ENCODE data around the gene COL4A4. TPM values are rescaled to one million over a fixed set of nuclear protein-coding genes. Genes with fewer than 3 reads are reported as not detected.

Gene COL4A4
- total and polyA plus RNA-seq, 4 experiments from 2014 or later: 0.03 to 0.10 TPM; not detected in 2

- Histone ChIP-seq H3K27ac (ENCODE audit: low read depth, low read length) (no peak overlapping the region), H3K4me1 (ENCODE audit: insufficient read depth, low read length) (no peaks in the 10 kb centered on the region), H3K36me3 (ENCODE audit: insufficient read depth, low read length) (no peaks in the 10 kb centered on the region), H3K27me3 (ENCODE audit: insufficient read depth, low read length) (no peaks in the 10 kb centered on the region), H3K9me3 (ENCODE audit: control insufficient read depth in 1 of 2, low read length in 2 of 2) (no peaks in the 10 kb centered on the region), H3K4me3 (ENCODE audit: low read length in 2 of 2) (no peak overlapping the region)
- Mint-ChIP-seq H3K4me3 (no peak overlapping the region), H3K27ac (no peak overlapping the region), H3K27me3 (peaks cover 5 to 6% of the 10 kb centered on the region in 2 donors), H3K4me1 (no peaks in the 10 kb centered on the region), H3K9me3 (peaks cover 0 to 2% (median 0%) of the 10 kb centered on the region in 8 donors), H3K36me3 (no peaks in the 10 kb centered on the region)
- intact Hi-C loops (cut with micrococcal nuclease): no loop called here
- POLR2A ChIA-PET (ENCODE audit: partially characterized antibody): no interaction called here
- no peak for DNase-seq
- CTCF ChIA-PET (ENCODE audit: partially characterized antibody): no interaction called here
Observed at GRCh38 chr2:227194219-227194618, 30.2 kb upstream of the COL4A4 start.

GRCh38 chr2:227192491-227192890 is 28.5 kb upstream of the COL4A4 start:
- H3K27ac ChIP-seq (ENCODE audit: low read depth, low read length): no peak overlapping the region
- ChIA-PET POLR2A (ENCODE audit: partially characterized antibody) (no interaction called here), CTCF (ENCODE audit: partially characterized antibody) (no interaction called here)
- Mint-ChIP-seq H3K4me1 (no peaks in the 10 kb centered on the region), H3K4me3 (no peak overlapping the region), H3K27ac (no peak overlapping the region), H3K9me3 (peaks cover 0 to 2% (median 0%) of the 10 kb centered on the region in 8 donors), H3K36me3 (no peaks in the 10 kb centered on the region), H3K27me3 (peaks cover 5 to 9% of the 10 kb centered on the region in 2 donors)
- H3K4me3 ChIP-seq (ENCODE audit: low read length in 2 of 2): no peak overlapping the region
- H3K9me3 ChIP-seq (ENCODE audit: control insufficient read depth in 1 of 2, low read length in 2 of 2): no peaks in the 10 kb centered on the region
- no peaks in the 10 kb centered on the region for H3K27me3 ChIP-seq (ENCODE audit: insufficient read depth, low read length)
- no peak for DNase-seq
- no peaks in the 10 kb centered on the region for H3K36me3 ChIP-seq (ENCODE audit: insufficient read depth, low read length)
- intact Hi-C loops (cut with micrococcal nuclease): no loop called here
- no peaks in the 10 kb centered on the region for H3K4me1 ChIP-seq (ENCODE audit: insufficient read depth, low read length)

GRCh38 chr2:227191367-227191766 is 27.4 kb upstream of the COL4A4 start:
- Mint-ChIP-seq H3K27me3 (peaks cover 5 to 9% of the 10 kb centered on the region in 2 donors), H3K4me3 (no peak overlapping the region), H3K4me1 (no peaks in the 10 kb centered on the region), H3K27ac (no peak overlapping the region), H3K36me3 (no peaks in the 10 kb centered on the region), H3K9me3 (peaks cover 0 to 2% (median 0%) of the 10 kb centered on the region in 8 donors)
- no peaks in the 10 kb centered on the region for H3K9me3 ChIP-seq (ENCODE audit: control insufficient read depth in 1 of 2, low read length in 2 of 2)
- no peak for DNase-seq
- H3K27ac ChIP-seq (ENCODE audit: low read depth, low read length): no peak overlapping the region
- ChIA-PET CTCF (ENCODE audit: partially characterized antibody) (no interaction called here), POLR2A (ENCODE audit: partially characterized antibody) (interaction anchor here (0.6 kb wide), 1 partner anchor 8 kb away, joined by 3 read pairs; no protein-coding TSS in a partner anchor)
- H3K36me3 ChIP-seq (ENCODE audit: insufficient read depth, low read length): no peaks in the 10 kb centered on the region
- intact Hi-C loops (cut with micrococcal nuclease): no loop called here
- H3K27me3 ChIP-seq (ENCODE audit: insufficient read depth, low read length): no peaks in the 10 kb centered on the region
- no peak overlapping the region for H3K4me3 ChIP-seq (ENCODE audit: low read length in 2 of 2)
- no peaks in the 10 kb centered on the region for H3K4me1 ChIP-seq (ENCODE audit: insufficient read depth, low read length)

DNA sequence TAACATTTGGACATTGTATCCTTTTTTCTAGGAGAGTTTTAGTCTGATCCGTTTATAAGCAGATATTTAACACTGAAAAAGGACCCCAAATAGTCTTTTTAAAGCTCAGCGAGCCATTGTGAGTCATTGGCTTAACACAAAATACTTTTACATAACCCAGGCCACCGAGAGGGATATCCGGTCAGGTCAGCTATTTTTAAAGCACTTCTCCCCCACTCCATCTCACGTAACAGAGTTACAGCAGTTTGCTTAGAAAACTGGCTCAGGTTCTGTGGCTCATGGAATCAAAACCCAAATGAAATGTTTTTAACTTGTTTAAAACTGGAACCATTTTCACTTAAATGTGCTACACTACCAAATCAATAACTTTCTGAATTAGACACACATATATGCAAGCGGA is 24.3 kb upstream of the COL4A4 start:
- no peaks in the 10 kb centered on the region for H3K27me3 ChIP-seq (ENCODE audit: insufficient read depth, low read length)
- Mint-ChIP-seq H3K9me3 (peaks cover 0 to 4% (median 0%) of the 10 kb centered on the region in 8 donors), H3K4me1 (no peaks in the 10 kb centered on the region), H3K27me3 (peaks cover 9 to 11% of the 10 kb centered on the region in 2 donors), H3K36me3 (no peaks in the 10 kb centered on the region), H3K4me3 (no peak overlapping the region), H3K27ac (no peak overlapping the region)
- H3K4me1 ChIP-seq (ENCODE audit: insufficient read depth, low read length): no peaks in the 10 kb centered on the region
- no peak overlapping the region for H3K4me3 ChIP-seq (ENCODE audit: low read length in 2 of 2)
- ChIA-PET POLR2A (ENCODE audit: partially characterized antibody) (no interaction called here), CTCF (ENCODE audit: partially characterized antibody) (interaction anchor here (0.5 kb wide), 1 partner anchor 591 kb away, joined by 3 read pairs; no protein-coding TSS in a partner anchor)
- no peak for DNase-seq
- H3K27ac ChIP-seq (ENCODE audit: low read depth, low read length): no peak overlapping the region
- H3K36me3 ChIP-seq (ENCODE audit: insufficient read depth, low read length): no peaks in the 10 kb centered on the region
- H3K9me3 ChIP-seq (ENCODE audit: control insufficient read depth in 1 of 2, low read length in 2 of 2): no peaks in the 10 kb centered on the region
- intact Hi-C loops (cut with micrococcal nuclease): no loop called here

DNA sequence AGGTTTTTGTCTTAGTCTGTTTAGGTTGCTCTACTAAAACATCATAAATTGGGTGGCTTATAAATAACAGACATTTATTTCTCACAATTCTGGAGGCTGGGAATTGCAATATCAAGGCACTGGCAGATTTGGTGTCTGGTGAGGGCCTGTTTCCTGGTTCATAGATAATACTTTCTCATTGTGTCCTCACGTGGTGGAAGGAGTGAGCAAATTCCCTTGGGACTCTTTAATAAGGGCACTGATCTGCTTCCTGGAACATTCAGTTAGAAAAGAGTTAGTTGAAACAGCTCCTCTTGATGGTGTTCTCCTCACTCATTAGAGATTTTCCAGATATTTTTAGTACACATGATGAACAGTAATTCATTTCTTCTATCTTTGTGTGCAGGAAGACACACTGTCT is 22.7 kb upstream of the COL4A4 start:
- H3K4me1 ChIP-seq (ENCODE audit: insufficient read depth, low read length): no peaks in the 10 kb centered on the region
- no peak overlapping the region for H3K27ac Mint-ChIP-seq
- H3K9me3 Mint-ChIP-seq: peaks cover 0 to 4% (median 0%) of the 10 kb centered on the region in 8 donors
- no peak overlapping the region for H3K27ac ChIP-seq (ENCODE audit: low read depth, low read length)
- DNase-seq: no peak
- no peaks in the 10 kb centered on the region for H3K36me3 Mint-ChIP-seq
- ChIA-PET POLR2A (ENCODE audit: partially characterized antibody) (no interaction called here), CTCF (ENCODE audit: partially characterized antibody) (no interaction called here)
- H3K36me3 ChIP-seq (ENCODE audit: insufficient read depth, low read length): no peaks in the 10 kb centered on the region
- no peaks in the 10 kb centered on the region for H3K27me3 ChIP-seq (ENCODE audit: insufficient read depth, low read length)
- intact Hi-C loops (cut with micrococcal nuclease): no loop called here
- peaks cover 7 to 9% of the 10 kb centered on the region in 2 donors for H3K27me3 Mint-ChIP-seq
- H3K9me3 ChIP-seq (ENCODE audit: control insufficient read depth in 1 of 2, low read length in 2 of 2): no peaks in the 10 kb centered on the region
- H3K4me3 Mint-ChIP-seq: no peak overlapping the region
- no peak overlapping the region for H3K4me3 ChIP-seq (ENCODE audit: low read length in 2 of 2)
- H3K4me1 Mint-ChIP-seq: no peaks in the 10 kb centered on the region

- no peak overlapping the region for H3K27ac ChIP-seq (ENCODE audit: low read depth, low read length)
- H3K36me3 ChIP-seq (ENCODE audit: insufficient read depth, low read length): no peaks in the 10 kb centered on the region
- H3K4me3 ChIP-seq (ENCODE audit: low read length in 2 of 2): no peak overlapping the region
- no peak overlapping the region for H3K4me3 Mint-ChIP-seq
- ChIA-PET CTCF (ENCODE audit: partially characterized antibody) (no interaction called here), POLR2A (ENCODE audit: partially characterized antibody) (no interaction called here)
- H3K4me1 ChIP-seq (ENCODE audit: insufficient read depth, low read length): no peaks in the 10 kb centered on the region
- intact Hi-C loops (cut with micrococcal nuclease): no loop called here
- H3K9me3 ChIP-seq (ENCODE audit: control insufficient read depth in 1 of 2, low read length in 2 of 2): no peaks in the 10 kb centered on the region
- H3K27me3 ChIP-seq (ENCODE audit: insufficient read depth, low read length): no peaks in the 10 kb centered on the region
- H3K4me1 Mint-ChIP-seq: no peaks in the 10 kb centered on the region
- H3K27ac Mint-ChIP-seq: no peak overlapping the region
- DNase-seq: no peak
- no peaks in the 10 kb centered on the region for H3K36me3 Mint-ChIP-seq
- peaks cover 0 to 4% (median 0%) of the 10 kb centered on the region in 8 donors for H3K9me3 Mint-ChIP-seq
- H3K27me3 Mint-ChIP-seq: peaks cover 5 to 7% of the 10 kb centered on the region in 2 donors
Observed at GRCh38 chr2:227185615-227186232, 21.7 kb upstream of the COL4A4 start.

DNA sequence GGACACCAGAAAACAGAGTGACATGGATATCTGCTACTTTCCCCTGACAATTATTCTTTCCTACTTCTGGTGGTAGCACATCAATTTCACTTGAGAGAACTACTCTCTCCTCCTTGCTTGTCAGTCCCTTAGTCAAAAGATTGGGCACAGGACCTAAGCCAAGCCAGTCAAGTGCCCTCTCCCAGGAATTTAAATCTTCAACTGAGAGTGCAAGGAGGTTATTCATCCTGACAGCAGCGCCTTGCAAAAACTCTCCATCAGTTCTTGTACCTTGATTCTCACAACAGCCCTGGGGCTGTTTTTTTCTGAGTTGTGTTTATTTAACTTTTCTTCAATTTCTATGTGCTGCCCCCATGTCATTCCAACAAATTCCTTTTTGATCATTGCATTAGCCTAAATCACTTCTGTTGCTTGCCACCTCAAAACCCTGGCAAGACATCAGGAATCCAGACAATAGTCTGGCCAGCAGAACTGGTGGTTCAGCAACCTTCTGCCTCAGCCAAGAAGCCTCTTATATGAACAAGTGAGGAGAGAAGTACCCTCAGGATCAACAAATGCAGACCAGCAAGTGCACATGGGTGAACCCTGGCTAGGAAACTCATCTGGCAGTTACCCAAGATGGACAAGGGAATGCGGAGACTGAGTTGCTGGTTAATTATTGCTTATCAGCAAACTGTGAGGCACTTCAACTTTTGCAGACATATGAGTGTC is 19.8 kb upstream of the COL4A4 start:
- no peak for DNase-seq
- Mint-ChIP-seq H3K36me3 (no peaks in the 10 kb centered on the region), H3K4me1 (no peaks in the 10 kb centered on the region), H3K27ac (no peak overlapping the region), H3K4me3 (no peak overlapping the region), H3K9me3 (peaks cover 0 to 3% (median 0%) of the 10 kb centered on the region in 8 donors), H3K27me3 (peaks cover under 1 to 5% of the 10 kb centered on the region in 2 donors)
- Histone ChIP-seq H3K9me3 (ENCODE audit: control insufficient read depth in 1 of 2, low read length in 2 of 2) (no peaks in the 10 kb centered on the region), H3K36me3 (ENCODE audit: insufficient read depth, low read length) (no peaks in the 10 kb centered on the region), H3K4me1 (ENCODE audit: insufficient read depth, low read length) (no peaks in the 10 kb centered on the region), H3K4me3 (ENCODE audit: low read length in 2 of 2) (no peak overlapping the region), H3K27me3 (ENCODE audit: insufficient read depth, low read length) (no peaks in the 10 kb centered on the region), H3K27ac (ENCODE audit: low read depth, low read length) (no peak overlapping the region)
- POLR2A ChIA-PET (ENCODE audit: partially characterized antibody): no interaction called here
- CTCF ChIA-PET (ENCODE audit: partially characterized antibody): no interaction called here
- intact Hi-C loops (cut with micrococcal nuclease): no loop called here

Measured in CD4-positive, alpha-beta memory T cell (primary cell).